GM21576 (cell line): Measurements from ENCODE around the gene ZNF281.
A peak's percentile ranks its signal among the peaks of the same experiment; 100 is the strongest.

Experiments
- ATAC-seq: cut with Tn5 transposase; IDR thresholded peaks from one replicate; pipeline ENCODE4 v1.9.1; 2021; ENCODE audit warnings: mild to moderate bottlenecking, moderate library complexity; ENCODE audit not compliant: unreplicated experiment

ZNF281 gene

DNA sequence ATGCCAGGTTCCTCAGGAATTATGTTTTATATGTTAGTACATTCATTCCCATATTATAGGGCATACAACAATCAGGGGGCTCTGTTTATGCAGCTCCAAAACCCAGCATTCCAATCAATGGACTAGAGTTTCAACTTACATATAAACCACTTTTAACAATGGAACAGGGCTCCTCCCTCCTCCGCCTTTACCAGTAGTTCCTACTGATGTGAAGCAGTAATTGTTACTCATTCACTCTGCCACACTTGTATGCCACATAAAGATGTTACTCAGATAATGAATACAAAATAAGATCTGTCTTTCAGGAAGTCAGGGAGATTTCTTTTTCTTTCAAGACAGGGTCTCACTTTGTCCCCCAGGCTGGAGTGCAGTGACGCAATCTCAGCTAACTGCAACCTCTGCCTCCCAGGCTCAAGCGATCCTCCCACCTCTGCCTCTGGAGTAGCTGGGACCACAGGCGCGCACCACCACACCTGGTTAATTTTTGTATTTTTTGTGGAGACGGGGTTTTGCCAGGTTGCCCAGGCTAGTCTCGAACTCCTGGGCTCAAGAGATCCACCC is 17.1 kb downstream of the ZNF281 start:
- ATAC-seq, result no peak

GRCh38 chr1:200391747-200392146 is 18.1 kb downstream of the ZNF281 start:
- no peak for ATAC-seq

GRCh38 chr1:200388791-200389190 is 21.0 kb downstream of the ZNF281 start:
- no peak for ATAC-seq

DNA sequence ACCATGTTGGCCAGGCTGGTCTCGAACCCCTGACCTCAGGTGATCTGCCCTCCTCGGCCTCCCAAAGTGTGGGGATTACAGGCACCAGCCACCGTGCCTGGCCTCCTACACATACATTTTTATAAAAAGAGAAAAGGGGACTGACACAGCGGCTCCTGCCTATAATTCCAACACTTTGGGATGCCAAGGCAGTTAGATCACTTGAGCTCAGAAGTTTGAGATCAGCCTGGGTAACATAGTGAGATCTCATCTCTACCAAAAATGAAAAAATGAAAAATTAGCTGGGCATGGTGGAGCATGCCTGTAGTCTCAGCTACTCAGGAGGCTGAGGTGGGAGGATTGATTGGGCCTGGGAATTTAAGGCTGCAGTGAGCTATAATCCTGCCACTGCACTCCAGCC is 23.4 kb downstream of the ZNF281 start:
- ATAC-seq, result no peak

- ATAC-seq, result no peak
Measured at GRCh38 chr1:200384818-200385390, 24.9 kb downstream of the ZNF281 start.

GRCh38 chr1:200381256-200381984 is 28.4 kb downstream of the ZNF281 start:
- ATAC-seq, result no peak

DNA sequence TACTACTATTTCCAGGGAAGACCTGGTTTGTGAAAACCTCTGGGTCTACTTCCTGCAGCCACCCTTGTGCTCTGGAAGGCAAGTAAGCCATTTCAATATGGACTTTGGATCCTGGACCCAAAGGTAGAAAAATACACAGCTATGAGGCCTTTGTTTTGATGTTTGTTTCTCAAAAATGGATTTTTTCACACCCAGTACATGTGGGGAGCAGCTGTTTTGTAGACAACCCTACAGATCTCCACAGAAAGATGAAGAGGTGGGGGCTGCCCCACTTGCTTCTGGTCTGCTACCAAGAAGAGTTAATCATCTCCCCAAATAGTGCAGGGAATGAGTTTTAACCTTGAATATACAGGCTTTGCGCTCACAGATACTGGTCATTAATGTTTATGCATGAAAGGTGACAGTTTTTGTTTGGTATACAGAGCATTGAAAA is 29.2 kb downstream of the ZNF281 start:
- peak; percentile 64 for ATAC-seq

DNA sequence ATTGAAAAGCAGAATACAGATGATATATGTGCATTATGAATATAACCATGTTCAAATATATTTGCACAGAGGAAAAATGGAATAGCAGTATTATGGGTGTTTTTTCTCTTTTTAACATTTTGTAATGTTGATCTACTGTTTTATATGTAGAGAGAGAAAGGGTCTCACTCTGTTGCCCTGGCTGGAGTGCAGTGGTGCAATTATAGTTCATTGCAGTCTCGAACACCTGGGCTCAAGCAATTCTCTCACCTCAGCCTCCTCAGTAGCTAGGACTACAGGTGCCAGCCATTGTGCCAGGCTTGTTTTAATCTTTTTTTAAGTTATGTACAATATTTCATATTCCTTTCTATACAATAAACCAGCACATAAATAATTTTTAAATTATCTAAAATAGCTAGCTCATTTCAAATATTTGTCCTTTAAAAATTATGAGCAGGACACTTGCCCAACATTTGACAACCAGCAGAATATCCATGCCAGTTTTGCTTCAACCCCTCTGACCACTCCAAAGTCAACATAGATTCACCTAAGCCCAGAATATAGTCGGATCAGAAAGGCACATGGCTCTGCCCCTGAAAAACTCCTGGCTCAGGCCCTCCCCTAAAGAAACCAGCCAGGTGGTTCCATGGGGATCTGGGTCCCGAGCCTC is 29.8 kb downstream of the ZNF281 start:
- ATAC-seq, result peak; percentile 3

DNA sequence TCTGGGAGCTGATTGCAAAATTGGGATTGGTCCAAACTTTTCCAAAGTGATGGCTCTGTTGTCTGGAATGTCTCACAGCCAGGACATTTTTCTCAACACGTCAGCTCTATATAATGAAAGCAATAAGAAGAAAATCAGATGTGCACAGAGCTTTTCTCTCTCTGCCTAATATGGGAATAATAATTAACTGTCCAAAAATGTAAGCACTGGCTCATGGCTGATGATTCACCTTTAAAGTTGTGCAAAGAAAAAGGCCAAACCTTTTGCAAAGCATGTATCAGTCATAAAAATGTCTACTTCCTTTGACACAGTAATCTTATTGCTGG is 30.4 kb downstream of the ZNF281 start:
- ATAC-seq, result no peak

- ATAC-seq, result no peak
Measured at GRCh38 chr1:200378096-200378495, 31.7 kb downstream of the ZNF281 start.

- ATAC-seq, result no peak
Measured at GRCh38 chr1:200376528-200376927, 33.3 kb downstream of the ZNF281 start.

- ATAC-seq, result no peak
Measured at GRCh38 chr1:200374569-200375295, 35.1 kb downstream of the ZNF281 start.

GRCh38 chr1:200373811-200374231 is 36.0 kb downstream of the ZNF281 start:
- ATAC-seq, result no peak

DNA sequence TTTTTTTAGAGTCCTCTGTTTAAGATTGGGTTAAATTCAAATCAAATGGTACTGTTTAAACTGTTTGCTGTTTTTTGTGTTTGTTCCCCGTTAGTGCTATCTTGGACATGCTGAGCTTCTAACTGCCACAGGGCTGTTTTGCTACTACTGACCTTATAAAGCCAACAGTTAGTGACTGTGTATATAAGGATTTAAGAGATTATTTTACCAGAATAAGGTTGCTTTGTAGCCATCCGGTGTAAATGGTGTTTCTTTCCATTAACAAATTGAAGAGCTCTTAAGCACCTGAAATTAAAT is 37.0 kb downstream of the ZNF281 start:
- ATAC-seq, result no peak

DNA sequence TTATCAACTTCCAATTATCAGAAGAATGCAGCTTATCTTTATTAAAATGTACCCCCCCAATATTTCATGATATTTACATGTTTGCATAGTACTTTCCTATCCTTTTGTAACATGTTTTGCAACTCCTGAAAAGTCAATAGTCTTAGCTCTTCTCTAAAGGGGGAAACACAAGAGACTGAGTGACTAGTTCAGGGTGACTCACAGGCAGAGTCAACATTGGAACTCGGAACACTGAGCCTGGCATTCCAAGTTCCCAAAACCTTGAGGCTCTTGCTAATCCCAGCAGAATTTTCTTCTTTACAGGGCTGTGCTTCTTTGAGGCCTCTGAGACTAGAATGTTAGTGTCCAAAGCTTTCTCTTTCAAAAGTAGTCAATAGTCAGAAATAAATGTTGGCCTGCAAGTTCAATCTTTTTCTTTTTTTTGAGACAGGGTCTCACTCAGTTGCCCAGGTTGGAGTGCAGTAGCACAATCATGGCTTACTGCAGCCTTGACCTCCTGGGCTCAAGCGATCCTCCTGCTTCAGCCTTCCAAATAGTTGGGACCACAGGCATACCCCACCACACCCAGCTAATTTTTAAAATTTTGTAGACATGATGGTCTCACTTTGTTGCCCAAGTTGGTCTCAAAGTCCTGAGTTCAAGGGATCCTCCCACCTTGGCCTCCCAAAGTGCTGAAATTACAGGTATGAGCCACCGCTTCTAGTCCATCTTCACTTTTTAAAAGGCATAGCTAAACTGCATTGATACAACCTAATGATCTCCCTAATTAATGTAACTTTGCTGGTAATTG is 37.5 kb downstream of the ZNF281 start:
- no peak for ATAC-seq

- no peak for ATAC-seq
Measured at GRCh38 chr1:200369706-200370105, 40.1 kb downstream of the ZNF281 start.

- no peak for ATAC-seq
Measured at GRCh38 chr1:200369131-200369530, 40.7 kb downstream of the ZNF281 start.

GRCh38 chr1:200368556-200368955 is 41.3 kb downstream of the ZNF281 start:
- no peak for ATAC-seq

DNA sequence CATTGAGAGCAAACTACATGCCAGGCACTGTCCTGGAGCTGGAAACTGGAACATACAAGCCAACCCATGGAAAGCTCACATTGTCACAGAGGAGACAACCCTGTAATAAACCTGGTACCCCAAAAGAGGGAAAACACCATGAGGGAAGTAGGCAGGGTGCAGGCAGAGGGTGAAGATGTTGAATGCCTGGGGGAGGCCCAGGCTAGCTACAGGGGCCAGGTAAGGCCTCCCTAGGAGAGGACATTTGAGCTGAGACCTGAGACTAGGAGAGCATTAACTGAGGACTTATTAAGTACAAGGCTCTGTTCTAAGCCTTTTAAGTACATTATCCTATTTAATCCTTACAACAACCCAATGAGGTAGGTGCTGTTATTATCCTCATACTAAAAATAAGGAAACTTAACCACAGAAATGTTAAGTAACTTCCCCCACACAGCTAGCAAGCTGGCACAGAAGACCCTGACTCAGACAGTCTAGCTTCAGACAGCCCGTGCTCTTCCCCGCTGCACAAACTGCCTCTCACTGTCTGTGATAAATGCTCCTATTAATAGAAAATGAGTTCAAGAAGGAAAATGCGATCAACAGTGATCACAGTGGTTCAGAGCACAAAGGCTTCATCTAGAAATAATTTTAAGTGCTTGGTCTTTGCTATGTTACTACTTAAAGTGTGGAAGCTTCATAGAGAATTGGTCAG is 41.8 kb downstream of the ZNF281 start:
- no peak for ATAC-seq

DNA sequence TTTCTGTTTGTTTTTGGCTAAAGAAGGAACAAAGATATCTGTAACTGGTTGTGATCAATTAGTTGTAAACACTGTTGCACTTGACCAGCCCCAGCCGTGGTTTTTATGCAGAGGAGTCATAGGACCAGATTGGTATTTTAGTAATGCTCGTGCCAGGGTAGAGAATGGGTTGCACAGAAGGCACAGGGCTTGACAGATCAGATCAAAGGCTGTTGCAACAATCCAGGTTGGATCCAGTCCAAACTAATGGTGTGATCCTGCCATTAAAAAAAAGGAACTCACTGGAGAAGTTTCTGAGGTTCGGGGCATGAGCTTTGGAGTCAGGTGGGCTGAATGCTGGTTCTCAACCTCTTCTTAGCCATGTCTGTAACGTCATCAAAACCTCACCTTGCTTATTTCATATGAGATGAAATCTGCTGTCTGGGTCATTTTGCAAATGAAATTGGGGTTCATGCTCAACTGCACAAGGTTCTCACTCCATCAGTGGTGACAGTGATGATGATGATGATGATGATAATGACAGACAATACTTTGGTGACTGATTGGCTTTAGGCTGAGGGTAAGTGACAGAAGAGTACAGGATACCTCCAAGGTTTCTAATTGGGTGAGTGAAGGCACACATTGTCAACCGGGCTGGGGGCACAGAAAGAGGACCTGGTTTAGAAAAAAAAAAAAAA is 43.1 kb downstream of the ZNF281 start:
- no peak for ATAC-seq
